HCEC 1CT (cell line): Measurements from ENCODE around the gene ERBB4.

Experiments used
- DNase-seq: peaks from one replicate; pipeline ENCODE4 v3.0.0-alpha.2; 2017

ERBB4 gene

DNA sequence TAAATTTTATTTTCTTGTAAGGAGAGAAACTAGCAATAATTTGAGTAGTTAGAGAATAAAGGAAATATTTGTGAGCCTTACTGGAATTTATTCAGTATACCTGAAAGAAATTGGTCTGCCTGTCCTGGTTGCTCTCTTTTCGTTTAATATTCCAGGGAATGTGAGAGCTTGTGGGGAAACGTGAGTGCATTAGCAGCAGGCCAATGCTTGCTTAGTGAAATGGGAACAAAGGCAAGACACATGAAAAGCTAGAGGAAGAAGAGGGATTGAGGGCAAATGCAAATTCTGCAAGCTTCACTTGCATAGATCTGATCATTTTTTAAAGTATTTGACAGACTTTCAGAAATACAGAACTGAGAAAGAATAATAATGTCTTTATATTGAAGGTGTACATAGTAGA lies 111.0 kb downstream of the ERBB4 start:
- no peak for DNase-seq

DNA sequence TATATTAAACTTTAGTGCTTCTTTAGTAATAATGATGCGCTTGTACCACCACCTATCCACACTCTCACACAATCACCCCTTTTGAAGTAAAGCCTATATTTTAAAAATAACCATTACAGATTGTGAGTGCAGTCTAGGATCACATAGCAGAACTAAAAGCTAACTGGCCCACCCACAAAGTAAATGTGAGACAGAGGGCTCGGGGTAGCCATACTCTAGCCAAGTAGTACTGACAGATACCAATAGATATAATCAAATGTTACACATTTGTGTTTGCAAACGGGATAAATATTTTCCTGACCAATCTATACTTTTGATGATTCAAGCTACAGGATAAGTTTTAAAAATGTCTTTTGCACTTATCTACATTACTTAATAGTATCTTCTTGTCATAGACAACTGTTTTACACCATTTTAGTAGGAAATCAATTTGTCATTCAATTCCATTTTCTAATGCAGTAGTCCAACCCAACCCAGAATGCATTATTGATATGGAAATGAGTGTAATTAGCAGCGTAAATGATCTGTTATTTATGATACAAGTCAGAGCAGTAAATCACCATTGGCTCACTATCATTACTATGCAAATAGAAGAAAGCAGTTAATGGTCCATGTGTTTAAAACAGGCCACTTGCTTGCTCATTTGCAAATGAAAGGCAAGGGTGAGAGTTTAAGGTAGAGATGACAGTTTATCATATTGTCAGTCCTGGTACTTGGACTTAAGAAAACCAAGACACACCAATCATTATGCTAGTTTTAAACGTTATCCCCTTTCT lies 111.8 kb downstream of the ERBB4 start:
- no peak for DNase-seq

DNA sequence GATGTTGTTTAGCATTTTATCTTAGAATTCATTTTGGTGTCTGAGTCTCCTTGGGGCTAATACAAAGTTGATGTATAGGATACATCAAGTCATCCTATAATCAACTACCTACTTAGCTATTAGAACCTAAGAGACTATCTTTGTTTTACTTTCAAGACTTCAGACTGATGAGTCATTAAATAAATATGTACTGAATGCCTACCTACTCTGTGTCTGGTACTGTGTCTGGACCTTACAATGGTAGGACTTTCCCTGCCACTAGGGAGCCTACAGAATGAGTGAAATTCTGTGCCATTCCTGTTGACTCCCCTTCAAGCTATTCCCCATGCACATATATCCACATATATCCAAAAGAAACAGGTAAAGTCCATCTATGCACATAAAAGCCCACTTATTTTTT lies 114.5 kb downstream of the ERBB4 start:
- peak; percentile 23 for DNase-seq

DNA sequence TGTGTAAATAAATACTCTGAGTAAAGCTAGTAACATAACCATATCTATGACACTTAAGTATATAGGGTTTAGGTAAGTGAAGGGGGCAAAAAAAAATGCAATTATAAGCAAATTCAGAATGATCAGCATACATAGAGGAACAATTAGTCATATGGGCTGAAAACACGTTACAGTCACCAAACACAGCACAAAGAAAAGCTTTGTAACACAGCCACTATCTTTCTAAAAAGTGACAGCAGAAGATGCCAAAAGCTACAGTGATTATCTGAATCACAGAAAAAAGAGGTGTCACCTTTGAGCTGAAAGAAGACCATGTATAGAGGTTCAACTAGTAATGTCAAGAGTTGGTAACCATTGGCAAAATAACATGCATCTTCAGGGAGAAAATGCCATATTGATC lies 115.5 kb downstream of the ERBB4 start:
- DNase-seq, result no peak

DNA sequence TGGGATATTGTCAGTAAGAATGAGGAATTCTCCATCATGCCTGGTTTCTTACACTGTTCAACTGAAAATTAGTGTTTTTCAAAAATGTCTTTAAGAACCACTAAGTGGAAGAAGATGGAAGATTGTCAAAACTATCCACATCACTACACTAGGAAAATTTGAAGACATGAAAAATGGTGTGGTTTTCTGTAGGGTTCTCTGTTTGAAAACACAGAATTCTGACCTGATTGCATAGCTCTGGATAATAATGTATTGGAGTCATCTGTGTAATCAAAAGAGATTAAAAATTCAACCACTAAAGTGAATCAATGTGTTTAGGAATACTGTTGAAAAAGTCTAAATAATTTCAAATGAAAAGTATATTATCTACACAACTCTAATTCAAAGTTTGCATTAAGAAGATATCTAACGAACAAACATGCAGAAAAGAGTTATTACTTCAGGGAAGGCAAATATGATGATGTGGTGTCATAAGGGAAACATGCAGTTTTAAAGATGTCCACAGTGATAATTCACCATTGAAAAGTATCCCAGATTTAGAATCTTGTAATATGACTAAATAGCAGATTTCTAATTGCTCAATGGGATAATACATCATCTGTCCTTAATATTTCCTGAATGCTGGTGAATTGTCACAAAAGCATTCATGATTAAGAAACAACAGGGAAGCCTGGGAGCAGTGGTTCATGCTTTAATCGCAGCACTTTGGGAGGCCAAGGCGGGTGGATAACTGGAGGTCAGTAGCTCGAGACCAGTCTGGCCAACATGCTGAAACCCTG lies 116.9 kb downstream of the ERBB4 start:
- DNase-seq, result peak; percentile 79

DNA sequence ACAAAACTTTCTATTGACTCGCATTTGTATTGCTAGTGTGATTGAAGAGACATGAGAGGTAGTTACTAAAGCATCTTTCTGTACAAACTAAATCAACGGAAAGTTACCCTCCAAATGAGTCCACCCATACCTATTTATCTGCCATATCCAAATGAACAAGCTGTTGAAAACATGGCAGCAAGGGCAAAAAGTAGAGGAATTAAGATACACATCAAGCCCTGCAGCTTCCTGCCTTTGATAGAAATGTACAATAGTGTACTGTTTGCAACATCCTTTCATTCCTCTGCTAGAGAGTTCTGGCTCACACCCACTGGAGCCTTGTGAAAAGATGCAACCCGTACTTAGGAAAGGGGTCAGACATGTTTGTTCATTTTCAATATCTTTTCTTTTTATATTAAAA lies 122.5 kb downstream of the ERBB4 start:
- DNase-seq, result no peak

DNA sequence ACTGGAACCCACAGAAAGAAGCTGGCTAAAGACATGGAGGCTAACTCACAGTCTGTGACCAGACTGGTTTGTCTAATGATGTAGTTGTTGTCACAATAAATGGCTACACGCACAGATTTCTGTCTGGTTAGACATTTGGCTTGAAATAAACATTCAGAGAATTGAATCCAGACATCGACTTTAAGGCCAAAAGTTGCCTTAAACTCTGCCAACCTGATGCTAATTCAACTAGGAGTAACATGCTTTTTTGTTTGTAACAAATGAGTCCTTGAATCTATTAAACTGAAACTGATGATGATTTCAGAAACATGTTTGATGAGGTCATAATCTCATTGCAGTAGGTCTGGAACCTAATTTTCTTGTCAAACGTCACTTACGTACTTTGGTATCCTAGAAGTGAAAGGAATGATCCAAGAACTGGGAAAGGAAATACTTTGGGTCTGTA lies 123.8 kb downstream of the ERBB4 start:
- no peak for DNase-seq

DNA sequence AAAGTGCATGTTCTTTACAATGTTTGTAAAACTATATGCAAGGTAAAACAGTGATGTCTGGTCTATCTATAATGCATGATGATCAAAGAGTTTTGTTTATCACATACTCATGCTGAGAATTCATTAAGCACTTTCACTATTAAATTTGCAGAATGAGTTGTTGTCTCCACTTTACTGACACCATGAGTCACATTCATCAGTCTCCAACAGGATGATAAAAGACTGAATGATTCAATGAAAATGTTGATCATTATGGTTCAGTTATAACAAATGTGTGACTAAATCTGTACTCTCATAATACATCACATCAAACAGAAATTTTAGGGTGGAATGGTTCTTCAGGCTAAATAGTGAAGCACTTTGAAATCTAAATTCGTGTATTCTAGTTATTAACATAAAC lies 129.0 kb downstream of the ERBB4 start:
- peak; percentile 16 for DNase-seq

DNA sequence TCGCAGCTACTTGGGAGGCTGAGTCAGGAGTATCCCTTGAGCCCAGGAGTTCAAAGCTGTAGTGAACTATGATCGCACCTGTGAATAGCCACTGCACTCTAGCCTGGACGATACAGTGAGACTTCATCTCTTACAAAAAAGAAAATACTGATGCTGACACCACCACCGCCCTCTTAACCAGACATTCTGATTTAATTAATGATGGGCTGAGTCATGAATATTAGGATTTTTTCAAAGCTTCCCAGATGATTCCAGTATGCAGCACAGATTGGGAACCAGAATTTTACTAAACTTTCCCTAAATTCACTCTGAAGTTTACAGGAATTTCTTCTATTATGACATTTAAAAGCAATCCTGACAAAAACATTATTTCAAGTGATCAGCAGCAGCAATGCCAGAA lies 130.1 kb downstream of the ERBB4 start:
- DNase-seq, result no peak

DNA sequence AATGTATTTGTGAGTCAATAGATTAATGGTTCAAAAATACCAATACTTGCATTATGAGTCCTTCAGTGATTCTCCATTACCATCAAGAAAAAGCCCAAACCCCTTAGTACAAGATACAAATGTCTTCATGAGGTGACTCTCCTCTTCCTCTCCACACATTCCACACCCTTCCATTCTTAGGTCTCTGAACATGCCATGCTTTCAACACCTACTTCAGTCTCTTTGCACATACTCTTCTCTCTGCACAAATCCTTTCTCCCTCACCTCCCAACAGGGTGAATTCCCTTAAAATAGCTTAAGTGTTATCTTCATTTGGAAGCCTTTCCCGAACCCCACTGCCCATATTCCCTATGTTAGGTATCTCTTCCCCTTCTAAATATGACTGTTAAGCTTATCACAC lies 131.9 kb downstream of the ERBB4 start:
- no peak for DNase-seq

DNA sequence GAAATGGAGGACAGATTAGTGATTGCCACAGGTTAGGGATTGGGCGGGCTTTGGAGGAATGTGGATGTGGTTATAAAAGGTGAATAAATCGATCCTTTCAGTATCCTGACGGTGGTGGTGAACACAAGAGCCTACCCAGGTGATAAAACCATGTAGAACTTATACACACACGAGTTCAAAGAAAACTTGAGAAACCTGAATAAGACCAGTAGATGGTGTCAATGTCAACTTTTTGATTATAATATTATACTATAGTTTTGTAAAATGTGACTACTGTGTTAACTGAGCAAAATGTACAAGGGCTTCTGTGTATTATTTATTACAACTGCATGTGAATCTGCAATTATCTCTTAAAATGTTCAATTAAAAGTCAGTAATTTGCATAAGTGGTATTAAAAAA lies 136.3 kb downstream of the ERBB4 start:
- DNase-seq, result peak; percentile 19

DNA sequence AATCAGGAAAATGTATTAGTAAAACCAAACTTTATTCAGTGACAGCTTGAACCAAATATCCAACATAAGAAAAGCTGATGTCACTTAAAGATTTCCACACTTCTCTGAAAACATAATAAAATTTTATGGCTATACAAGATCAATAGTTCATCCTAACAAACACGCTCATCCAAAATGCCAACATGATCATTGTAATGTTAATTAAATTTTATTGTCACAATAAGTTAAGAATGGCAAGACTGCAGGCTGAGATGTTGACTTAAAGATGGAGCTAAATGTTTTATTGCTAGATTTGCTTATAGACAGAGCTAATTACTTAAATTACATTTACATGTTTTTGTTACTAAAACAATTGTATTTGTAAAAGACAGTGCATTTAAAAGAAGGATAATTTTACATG lies 140.3 kb downstream of the ERBB4 start:
- DNase-seq, result no peak

DNA sequence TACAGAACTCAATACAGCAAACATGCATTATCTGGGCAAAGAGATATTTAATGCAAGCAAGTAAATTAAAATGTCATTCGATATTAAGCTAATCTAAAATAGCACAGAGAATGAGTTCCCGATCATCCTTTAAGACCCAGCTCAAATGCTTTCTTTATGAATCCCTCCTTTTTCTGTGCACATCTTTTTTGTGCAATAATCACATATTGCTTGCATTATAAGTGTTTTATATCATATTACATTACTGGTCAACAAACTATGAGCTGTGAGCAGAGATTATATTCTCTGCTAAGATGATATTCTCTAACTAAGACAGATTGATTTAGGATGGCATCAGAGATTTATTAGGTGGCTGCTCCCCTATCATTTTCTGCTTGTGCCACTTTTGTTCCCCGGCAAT lies 146.1 kb downstream of the ERBB4 start:
- no peak for DNase-seq

DNA sequence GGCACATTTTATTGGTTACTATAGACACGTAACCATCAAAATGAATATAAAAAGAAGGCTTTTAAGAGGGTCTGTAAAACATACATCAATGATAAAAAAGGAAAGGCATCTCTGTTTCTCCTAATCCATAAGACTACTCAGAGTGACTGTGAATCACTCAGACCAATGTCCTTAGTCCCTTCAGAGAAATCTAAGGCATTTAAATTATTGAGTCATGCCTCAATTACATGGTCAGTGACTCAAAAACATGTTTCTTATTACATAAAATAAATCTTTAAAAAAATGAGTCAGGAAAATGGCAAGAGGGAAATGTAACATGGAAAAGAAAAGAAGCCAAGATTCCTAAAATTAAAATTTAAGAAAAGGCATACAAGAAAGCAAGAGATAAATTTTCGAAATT lies 146.6 kb downstream of the ERBB4 start:
- DNase-seq, result peak; percentile 76

DNA sequence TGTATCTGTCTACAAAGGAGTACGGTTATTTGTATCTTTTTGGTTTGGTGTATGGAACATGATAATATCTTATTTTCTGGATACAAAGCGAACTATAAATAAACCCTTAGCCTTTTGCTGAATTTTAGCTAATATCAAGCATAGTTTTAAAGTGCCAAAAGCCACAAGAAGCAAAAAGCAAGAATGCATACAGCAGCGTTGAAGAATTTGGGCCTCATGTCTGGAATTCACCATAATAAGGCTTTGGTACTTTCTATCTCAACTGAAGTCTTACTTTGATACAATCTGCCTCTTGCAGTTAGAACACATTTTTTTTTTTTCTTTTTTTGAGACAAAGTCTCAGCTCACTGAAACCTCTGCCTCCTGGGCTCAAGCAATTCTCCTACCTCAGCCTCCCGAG lies 151.5 kb downstream of the ERBB4 start:
- DNase-seq, result no peak

DNA sequence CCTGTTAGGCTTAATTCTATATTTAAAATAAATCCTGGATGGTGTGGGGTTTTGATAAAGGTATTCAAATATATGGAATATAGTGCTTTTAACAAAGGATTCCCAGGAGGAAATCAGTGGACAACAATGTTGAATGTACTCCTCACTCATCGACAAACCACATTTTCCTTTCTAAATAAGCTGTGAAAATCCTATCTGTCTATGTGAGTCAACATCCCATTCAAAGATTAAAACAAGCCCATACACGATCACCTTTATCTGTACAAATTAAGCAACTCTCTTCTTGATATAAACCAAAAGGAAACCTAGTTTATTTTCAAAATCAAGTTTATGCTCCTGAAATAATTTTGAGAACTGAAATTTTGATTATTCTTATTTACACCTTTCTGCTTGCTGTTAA lies 153.4 kb downstream of the ERBB4 start:
- DNase-seq, result no peak

DNA sequence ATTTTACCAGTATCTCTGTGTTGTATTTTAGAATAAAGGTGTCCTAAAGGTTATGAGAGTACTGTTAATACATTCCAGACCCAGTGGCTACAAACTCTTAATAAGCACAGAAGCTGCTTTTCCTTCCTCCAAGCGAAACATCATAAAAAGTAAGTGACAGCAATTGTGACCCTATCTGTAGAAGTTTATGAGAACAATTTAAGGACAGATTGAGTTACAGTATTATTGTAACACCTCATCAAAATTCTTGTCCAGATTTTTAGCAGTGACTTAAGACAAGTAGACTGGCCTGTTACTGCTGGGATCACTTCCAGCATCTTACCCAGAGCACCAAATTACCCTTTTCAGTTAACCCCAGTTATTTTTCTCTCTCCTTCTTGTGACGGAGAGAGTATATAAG lies 154.6 kb downstream of the ERBB4 start:
- no peak for DNase-seq

DNA sequence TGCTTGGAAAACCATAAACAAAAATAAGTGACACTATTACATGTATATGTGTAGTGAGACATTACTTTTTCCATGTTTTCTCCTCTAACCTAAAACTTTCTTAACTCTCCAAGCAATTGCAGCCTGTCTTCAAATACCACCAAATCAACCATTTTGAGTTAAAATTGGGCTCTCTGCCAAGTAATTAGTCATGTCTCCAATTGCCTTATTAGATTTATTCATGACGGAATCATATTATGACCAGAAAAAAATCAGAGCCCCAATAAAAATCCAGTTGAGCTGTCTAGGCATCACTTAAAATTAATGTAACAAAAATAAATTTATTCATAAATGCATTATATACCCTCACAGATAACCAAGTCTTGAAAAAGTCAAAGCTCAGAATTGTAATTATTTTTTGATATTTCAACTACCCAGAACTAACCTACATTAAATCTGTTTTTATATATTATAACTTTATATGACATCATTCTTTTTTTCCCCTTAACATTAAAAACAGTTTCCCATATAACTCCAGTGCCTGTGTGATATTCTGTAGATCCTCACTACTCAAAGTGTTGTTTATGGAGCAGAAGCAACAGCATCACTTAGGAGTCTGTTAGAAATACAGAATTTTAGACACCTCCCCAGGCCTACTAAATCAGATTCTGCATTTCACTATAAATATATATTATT lies 157.0 kb downstream of the ERBB4 start:
- DNase-seq, result no peak

DNA sequence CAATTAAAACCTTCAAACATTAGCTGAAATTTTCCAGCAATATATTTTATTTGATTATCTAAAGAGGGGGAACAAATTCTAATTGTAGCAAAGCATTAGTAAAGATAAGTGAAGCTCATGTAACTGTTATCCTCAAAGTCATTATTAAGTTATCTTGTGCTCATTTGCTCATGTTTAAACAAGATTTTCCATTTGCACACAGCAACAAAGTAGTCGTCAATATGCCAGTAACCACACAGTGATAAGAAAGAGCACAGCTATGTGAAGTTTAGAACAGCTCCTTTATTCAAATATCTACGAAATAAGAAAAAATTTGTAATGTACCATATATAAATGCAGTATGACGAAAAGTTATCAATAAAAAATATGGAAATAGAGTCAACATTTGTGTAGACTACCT lies 159.5 kb downstream of the ERBB4 start:
- DNase-seq, result no peak

DNA sequence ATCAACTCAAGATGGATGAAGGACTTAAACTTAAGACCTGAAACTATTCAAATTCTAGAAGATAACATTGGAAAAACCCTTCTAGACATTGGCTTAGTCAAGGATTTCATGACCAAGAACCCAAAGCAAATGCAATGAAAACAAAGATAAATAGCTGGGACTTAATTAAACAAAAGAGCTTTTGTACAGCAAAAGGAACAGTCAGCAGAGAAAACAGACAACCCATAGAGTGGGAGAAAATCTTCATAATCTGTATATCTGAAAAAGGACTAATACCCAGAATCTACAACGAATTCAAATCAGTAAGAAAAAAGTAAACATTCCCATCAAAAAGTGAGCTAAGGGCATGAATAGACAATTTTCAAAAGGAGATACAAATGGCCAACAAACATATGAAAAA lies 171.2 kb downstream of the ERBB4 start:
- no peak for DNase-seq

DNA sequence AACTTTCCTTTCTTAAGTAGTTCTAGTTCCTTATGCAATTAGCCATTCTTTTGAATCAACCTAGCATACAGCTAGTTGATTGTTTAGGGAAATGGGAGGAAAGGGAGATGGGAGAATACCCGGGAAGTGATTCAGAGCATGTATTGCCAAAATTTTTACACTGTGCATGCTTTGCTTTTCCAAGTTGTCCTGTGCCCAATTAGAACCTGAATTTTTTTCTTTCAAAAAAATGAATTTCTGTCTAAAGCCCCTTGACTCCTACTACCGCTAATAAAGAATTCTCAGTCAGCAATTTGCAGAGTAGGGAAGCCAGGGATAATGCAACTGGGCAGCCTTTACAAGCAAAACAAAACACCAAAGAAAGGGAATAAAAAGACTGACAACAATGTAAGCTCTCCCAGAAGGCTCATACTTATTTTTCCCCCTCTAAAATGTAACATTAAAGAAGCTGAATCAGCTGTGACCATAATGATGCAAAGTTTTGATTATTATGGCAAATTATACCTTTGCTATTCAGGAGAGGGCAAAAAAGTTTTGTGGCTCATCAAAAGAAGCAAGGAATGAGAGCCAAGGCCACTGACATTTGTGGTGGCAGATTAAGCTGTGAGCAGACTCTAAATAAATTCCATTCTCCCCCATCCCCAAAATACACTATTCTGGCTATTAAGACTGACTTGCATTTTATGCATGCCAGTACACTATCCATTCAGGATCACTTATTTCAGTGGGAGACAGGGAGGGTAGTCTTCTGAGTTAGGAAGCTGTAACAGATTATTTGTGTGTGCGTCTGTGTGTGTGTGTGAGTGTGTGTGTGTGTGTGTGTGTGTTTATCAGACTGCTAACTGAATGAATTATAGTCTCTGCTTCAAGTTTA lies 174.3 kb downstream of the ERBB4 start:
- peak; percentile 71 for DNase-seq

DNA sequence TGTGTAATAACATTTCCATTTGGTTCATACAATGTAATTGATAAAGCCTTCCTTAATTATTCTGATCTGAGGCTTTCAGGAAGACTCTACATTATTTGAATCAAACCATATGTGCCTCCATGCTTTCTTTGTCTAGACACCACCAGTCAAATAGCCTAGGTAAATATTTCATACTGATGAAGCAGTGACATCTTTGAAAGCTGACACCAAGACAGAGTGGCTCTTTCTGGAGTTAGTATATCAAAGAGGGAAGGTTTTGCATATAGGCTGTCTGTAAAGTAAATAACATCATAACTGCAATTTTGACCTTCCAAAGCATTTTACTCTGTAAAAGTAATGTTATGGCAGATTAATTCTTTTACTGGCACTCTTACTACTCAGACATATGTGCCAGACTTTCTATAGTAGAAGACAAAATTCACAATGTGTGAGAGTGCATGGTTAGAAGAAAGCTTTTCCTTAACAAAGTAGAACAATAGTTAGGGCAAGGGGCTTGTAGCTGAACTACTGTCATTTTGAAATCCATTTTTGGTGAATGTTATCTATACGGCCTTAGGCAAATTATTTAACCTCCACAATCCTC lies 177.3 kb downstream of the ERBB4 start:
- no peak for DNase-seq

DNA sequence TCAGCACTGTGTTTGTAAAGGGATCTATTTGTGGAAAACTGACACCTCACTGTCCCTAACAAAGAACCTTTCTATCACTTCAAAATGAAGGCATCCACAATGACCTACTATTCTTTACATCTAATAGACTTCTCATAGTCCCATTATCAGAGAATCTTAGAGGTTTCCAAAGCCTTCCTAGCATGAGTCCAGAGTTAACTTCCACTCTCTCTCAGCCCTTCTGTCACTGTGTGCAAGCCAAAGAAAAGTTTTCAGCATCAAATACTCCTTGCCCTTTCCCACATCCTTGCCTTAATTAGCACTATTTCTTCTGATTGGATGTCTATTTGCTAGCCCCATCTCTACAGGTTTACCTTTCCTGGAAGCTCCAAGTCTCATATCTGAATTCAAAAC lies 178.5 kb downstream of the ERBB4 start:
- DNase-seq, result no peak
